K562 (cell line): ENCODE results near the gene SCNN1B. TPM values are rescaled to one million over a fixed set of nuclear protein-coding genes. Genes with fewer than 3 reads are reported as not detected.
"Not testable (repeated sequence)": the region's sequence is repeated elsewhere in the genome, so short reads cannot be mapped to it uniquely, and the experiment has no call there.

Experiments used
- ATAC-seq: fragments of 200-7000 bp; cut with Tn5 transposase; 3 replicates; pipeline ENCODE4 v1.9.1; 2020; ENCODE audit warnings: moderate library complexity
- BruUV-seq: library from RNA; stranded (reverse); fragments of 400-500 nt; replicated peaks from 2 replicates; lab custom pipeline; 2021; lab: Mats Ljungman, UMichigan
- CTCF ChIA-PET: fragments of 300-600 bp; formaldehyde crosslinking; extraction: SDS; loops from one replicate; lab custom pipeline; 2021; ENCODE audit warnings: low intra/inter-chr PET ratio; lab: Yijun Ruan, JAX
- POLR2A ChIA-PET: fragments of 300-600, 350-650 bp; sonication (Branson Sonifier 250); formaldehyde crosslinking; extraction: SDS; loops from one replicate; lab custom pipeline; 2021; ENCODE audit warnings: antibody characterized with exemption, inconsistent platforms; lab: Yijun Ruan, JAX
- DNase-seq, 4 experiments: peaks; one replicate each; pipeline versions ENCODE4 v3.0.0 to v3.0.0-alpha.2; 2011 to 2018; ENCODE audit warnings: low spot score in 3 of 4, mixed read lengths in 3 of 4; ENCODE audit errors: extremely low read depth in 1 of 4
- FAIRE-seq: peaks from 2 replicates; lab custom pipeline; 2011; peaks lifted over from hg19 to GRCh38; lab: Jason Lieb, UNC
- H2AFZ ChIP-seq: 2 replicates; pipeline ENCODE4 v1.6.0; 2011; ENCODE audit warnings: low read depth, low read length, control low read depth, inconsistent platforms
- H3K27ac ChIP-seq: fragments of 200-600 bp; 3 replicates; pipeline ENCODE4 v1.8.0; 2011; ENCODE audit warnings: low read depth, mild to moderate bottlenecking, control low read depth, inconsistent platforms, low read length, moderate library complexity, mixed read lengths; ENCODE audit errors: extremely low read depth
- H3K27me3 ChIP-seq, 2 experiments: fragments of 300-600 bp in 1 of 2; 2 replicates in 1 of 2; 3 replicates in 1 of 2; pipeline versions ENCODE4 v1.6.0 to v1.8.0; 2011; ENCODE audit warnings: inconsistent platforms in 2 of 2, low read length in 2 of 2, mild to moderate bottlenecking in 1 of 2, mixed read lengths in 1 of 2, moderate library complexity in 1 of 2; ENCODE audit not compliant: control insufficient read depth in 2 of 2, insufficient read depth in 2 of 2
- H3K36me3 ChIP-seq: fragments of 300-600 bp; 3 replicates; pipeline ENCODE4 v1.8.0; 2011; ENCODE audit warnings: mild to moderate bottlenecking, low read length, inconsistent platforms; ENCODE audit not compliant: control insufficient read depth, insufficient read depth
- H3K4me1 ChIP-seq, 2 experiments: fragments of 200-600 bp in 1 of 2; replicated peaks in 1 of 2; 2 replicates in 1 of 2; 3 replicates in 1 of 2; pipeline versions ENCODE4 v1.5.1 to v1.8.0; 2011; ENCODE audit warnings: inconsistent platforms in 2 of 2, low read length in 2 of 2, mild to moderate bottlenecking in 1 of 2, mixed read lengths in 1 of 2, moderate library complexity in 1 of 2; ENCODE audit not compliant: control insufficient read depth in 2 of 2, insufficient read depth in 2 of 2
- H3K4me2 ChIP-seq: 2 replicates; pipeline ENCODE4 v1.6.1; 2011; ENCODE audit warnings: low read length, control low read depth, inconsistent platforms, mixed read lengths; ENCODE audit not compliant: insufficient read depth
- H3K4me3 ChIP-seq: fragments of 200-600 bp; sonication (generic), shearing (Covaris generic); 2 replicates; pipeline ENCODE4 v1.5.1; 2016; ENCODE audit warnings: control low read depth, inconsistent platforms
- H3K79me2 ChIP-seq: fragments of 200-600 bp; 3 replicates; pipeline ENCODE4 v1.8.0; 2011; ENCODE audit warnings: low read length, inconsistent platforms; ENCODE audit not compliant: control insufficient read depth, insufficient read depth
- H3K9ac ChIP-seq, 2 experiments: 2 replicates each; pipeline versions ENCODE4 v1.6.0 to v1.6.1; 2011; ENCODE audit warnings: low read depth in 2 of 2, low read length in 2 of 2, control low read depth in 1 of 2, inconsistent platforms in 1 of 2, mild to moderate bottlenecking in 1 of 2, mixed read lengths in 1 of 2; ENCODE audit not compliant: insufficient read depth in 1 of 2
- H3K9me1 ChIP-seq: one replicate; pipeline ENCODE4 v1.6.0; 2011; ENCODE audit warnings: inconsistent platforms, mild to moderate bottlenecking, low read length, moderate library complexity; ENCODE audit not compliant: control insufficient read depth, insufficient read depth
- H3K9me3 ChIP-seq: replicated peaks from 2 replicates; pipeline ENCODE4 v1.5.1; 2011; ENCODE audit warnings: low read depth, low read length, inconsistent platforms; ENCODE audit not compliant: control insufficient read depth, insufficient read depth
- H4K20me1 ChIP-seq: replicated peaks from 2 replicates; pipeline ENCODE4 v1.6.1; 2011; ENCODE audit warnings: low read length, inconsistent platforms, mixed read lengths; ENCODE audit not compliant: control insufficient read depth, insufficient read depth
- CBFA2T3 ChIP-seq: fragments of 450-650 bp; IDR thresholded peaks from 2 replicates; pipeline ENCODE4 v1.6.1; 2017
- RBFOX2 ChIP-seq: fragments of 200-400 bp; formaldehyde crosslinking; IDR thresholded peaks from 2 replicates; pipeline ENCODE4 v1.6.1; 2017; ENCODE audit warnings: low read depth, mild to moderate bottlenecking, low read length, moderate library complexity
- ZNF512 ChIP-seq: IDR thresholded peaks from 2 replicates; pipeline ENCODE4 v1.6.1; 2016; ENCODE audit warnings: missing genetic modification characterization, missing compliant biosample characterization
- WGBS: fragments of 100-300 bp; shearing (Covaris generic); methylation state at CpG from one replicate; pipeline ENCODE4 v1.1.6; 2016; ENCODE audit warnings: low coverage, mixed read lengths; ENCODE audit not compliant: insufficient coverage; ENCODE audit errors: missing lambda C conversion rate; 5-methylcytosine and 5-hydroxymethylcytosine counted together
- in situ Hi-C: fragments of 300-500 bp; cut with MboI; formaldehyde crosslinking; loops from 4 replicates; pipeline ENCODE4 v1.15.0; 2018; ENCODE audit warnings: inconsistent platforms, mixed read lengths
- intact Hi-C: fragments of 100-400 bp; cut with micrococcal nuclease; formaldehyde crosslinking; loops from 2 replicates; pipeline ENCODE4 v1.14.2; 2022
- polyA plus RNA-seq, 8 experiments: library from polyadenylated mRNA; depleted of rRNA in 4 of 8; stranded (reverse) in 5 of 8; unstranded in 3 of 8; fragments of >200 nt; fragmentation: Nextera tagmentation in 2 of 8; fragmentation: Illumina TruSeq in 1 of 8; extraction: Ambion mirVana in 2 of 8; extraction: Trizol in 1 of 8; gene quantifications; 2 replicates each; pipeline versions ENCODE4 v1.2.1 to v1.2.3, GENCODE V29; 2011 to 2014; ENCODE audit warnings: inconsistent platforms in 1 of 8, missing spikeins in 1 of 8
- total RNA-seq, 7 experiments: library from RNA; depleted of rRNA in 6 of 7; stranded (reverse); fragments of >200 nt in 6 of 7; fragmentation: Illumina TruSeq in 2 of 7; extraction: Trizol in 2 of 7; gene quantifications; 2 replicates each; pipeline versions ENCODE4 v1.2.1 to v1.2.3, GENCODE V29; 2011 to 2021; ENCODE audit warnings: low replicate concordance in 1 of 7

SCNN1B gene
- total and polyA plus RNA-seq, 9 of the 15 experiments (the other 6 are each of a cell fraction or from before 2014, with no cell fraction given), result not detected

GRCh38 chr16:23365602-23366240 is 63.6 kb downstream of the SCNN1B start:
- no TSS peak for BruUV-seq
- ChIA-PET CTCF (no interaction called here), POLR2A (interaction anchor here (0.6 kb wide), 1 partner anchor 321 kb away, joined by 3 read pairs; no protein-coding TSS in a partner anchor)
- H3K9me1 ChIP-seq, result no peaks in the 10 kb centered on the region
- H3K27ac ChIP-seq, result no peak overlapping the region
- H2AFZ ChIP-seq, result no peak overlapping the region
- no peak overlapping the region for H3K4me3 ChIP-seq
- 1% methylated on average over 5 of the region's 5 CpGs for WGBS
- H3K4me2 ChIP-seq, result no peak overlapping the region
- TF ChIP-seq RBFOX2, result no peak
- peak; percentile 91 for TF ChIP-seq ZNF512
- 0 out of 2 replicates have a peak, but pooled peaks have one; percentile 14 for TF ChIP-seq CBFA2T3
- no peaks in the 10 kb centered on the region for H3K9me3 ChIP-seq
- FAIRE-seq (no peak), DNase-seq (no peak), ATAC-seq (no peak; the same call in 2 of the 3 replicates)
- H3K36me3 ChIP-seq, result no peaks in the 10 kb centered on the region
- H3K27me3 ChIP-seq, result peaks cover 12 to 28% of the 10 kb centered on the region in 2 experiments; a peak in 4 of 5 replicates
- no peaks in the 10 kb centered on the region for H3K4me1 ChIP-seq
- no peaks in the 10 kb centered on the region for H3K79me2 ChIP-seq
- H3K9ac ChIP-seq, result no peak overlapping the region
- H4K20me1 ChIP-seq, result no peaks in the 10 kb centered on the region
- in situ Hi-C loops, result no loop called here
- intact Hi-C loops, result no loop called here

GRCh38 chr16:23366341-23366740 is 64.2 kb downstream of the SCNN1B start:
- ATAC-seq, BruUV-seq, H3K9me1 ChIP-seq, H3K27ac ChIP-seq, DNase-seq, H3K9me3 ChIP-seq, in situ Hi-C loops, CTCF ChIA-PET, H4K20me1 ChIP-seq, H3K9ac ChIP-seq, H3K79me2 ChIP-seq, intact Hi-C loops, H3K4me2 ChIP-seq, H3K4me1 ChIP-seq, H3K4me3 ChIP-seq, H2AFZ ChIP-seq, H3K36me3 ChIP-seq, FAIRE-seq: not testable (repeated sequence)
- WGBS, result 3% methylated on average over 7 of the region's 7 CpGs
- POLR2A ChIA-PET, result interaction anchor here (0.8 kb wide), 1 partner anchor 12 kb away, joined by 3 read pairs; no protein-coding TSS in a partner anchor
- H3K27me3 ChIP-seq, result peaks cover 12 to 34% of the 10 kb centered on the region in 2 experiments; a peak in 4 of 5 replicates
